ENCODE measurements around the gene KCNA10.

DNA sequence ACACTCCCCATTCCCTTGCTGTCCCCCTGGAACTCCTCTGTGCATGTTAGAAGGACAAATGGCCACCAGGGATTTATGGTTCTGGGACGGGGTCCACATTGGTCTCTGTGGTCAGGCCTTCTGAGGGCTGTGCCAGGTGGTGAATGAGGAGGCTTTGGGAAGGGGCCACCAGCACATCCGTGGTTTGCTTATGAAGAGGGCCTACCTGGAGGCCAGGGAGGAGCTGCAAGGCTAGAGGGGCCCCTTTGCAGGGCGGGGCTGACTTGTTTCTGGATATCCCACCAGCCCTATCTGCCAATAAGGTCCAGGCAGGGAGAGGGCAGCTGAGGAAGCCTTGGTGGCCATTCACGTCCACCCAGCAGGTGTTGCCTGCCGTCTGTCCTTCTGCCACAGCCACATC, 24.9 kb downstream of the KCNA10 start:
- no peak for TF ChIP-seq POLR2A (IDR thresholded peaks at IDR 0.05)
- TF ChIP-seq, protein P1, sequence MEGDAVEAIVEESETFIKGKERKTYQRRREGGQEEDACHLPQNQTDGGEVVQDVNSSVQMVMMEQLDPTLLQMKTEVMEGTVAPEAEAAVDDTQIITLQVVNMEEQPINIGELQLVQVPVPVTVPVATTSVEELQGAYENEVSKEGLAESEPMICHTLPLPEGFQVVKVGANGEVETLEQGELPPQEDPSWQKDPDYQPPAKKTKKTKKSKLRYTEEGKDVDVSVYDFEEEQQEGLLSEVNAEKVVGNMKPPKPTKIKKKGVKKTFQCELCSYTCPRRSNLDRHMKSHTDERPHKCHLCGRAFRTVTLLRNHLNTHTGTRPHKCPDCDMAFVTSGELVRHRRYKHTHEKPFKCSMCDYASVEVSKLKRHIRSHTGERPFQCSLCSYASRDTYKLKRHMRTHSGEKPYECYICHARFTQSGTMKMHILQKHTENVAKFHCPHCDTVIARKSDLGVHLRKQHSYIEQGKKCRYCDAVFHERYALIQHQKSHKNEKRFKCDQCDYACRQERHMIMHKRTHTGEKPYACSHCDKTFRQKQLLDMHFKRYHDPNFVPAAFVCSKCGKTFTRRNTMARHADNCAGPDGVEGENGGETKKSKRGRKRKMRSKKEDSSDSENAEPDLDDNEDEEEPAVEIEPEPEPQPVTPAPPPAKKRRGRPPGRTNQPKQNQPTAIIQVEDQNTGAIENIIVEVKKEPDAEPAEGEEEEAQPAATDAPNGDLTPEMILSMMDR (IDR thresholded peaks at IDR 0.05): no peak
- no peak for TF ChIP-seq POLR2AphosphoS5 (IDR thresholded peaks at IDR 0.05)

All from prostate gland (tissue), 2 donors.